ENCODE results near the gene ZMYM2. TPM values are rescaled to one million over a fixed set of nuclear protein-coding genes. Genes with fewer than 3 reads are reported as not detected.

ZMYM2 gene
- total and polyA plus RNA-seq, 2 of the 13 experiments (the other 11 are each of a cell fraction or from before 2014, with no cell fraction given): 22.4 to 40.8 TPM

DNA sequence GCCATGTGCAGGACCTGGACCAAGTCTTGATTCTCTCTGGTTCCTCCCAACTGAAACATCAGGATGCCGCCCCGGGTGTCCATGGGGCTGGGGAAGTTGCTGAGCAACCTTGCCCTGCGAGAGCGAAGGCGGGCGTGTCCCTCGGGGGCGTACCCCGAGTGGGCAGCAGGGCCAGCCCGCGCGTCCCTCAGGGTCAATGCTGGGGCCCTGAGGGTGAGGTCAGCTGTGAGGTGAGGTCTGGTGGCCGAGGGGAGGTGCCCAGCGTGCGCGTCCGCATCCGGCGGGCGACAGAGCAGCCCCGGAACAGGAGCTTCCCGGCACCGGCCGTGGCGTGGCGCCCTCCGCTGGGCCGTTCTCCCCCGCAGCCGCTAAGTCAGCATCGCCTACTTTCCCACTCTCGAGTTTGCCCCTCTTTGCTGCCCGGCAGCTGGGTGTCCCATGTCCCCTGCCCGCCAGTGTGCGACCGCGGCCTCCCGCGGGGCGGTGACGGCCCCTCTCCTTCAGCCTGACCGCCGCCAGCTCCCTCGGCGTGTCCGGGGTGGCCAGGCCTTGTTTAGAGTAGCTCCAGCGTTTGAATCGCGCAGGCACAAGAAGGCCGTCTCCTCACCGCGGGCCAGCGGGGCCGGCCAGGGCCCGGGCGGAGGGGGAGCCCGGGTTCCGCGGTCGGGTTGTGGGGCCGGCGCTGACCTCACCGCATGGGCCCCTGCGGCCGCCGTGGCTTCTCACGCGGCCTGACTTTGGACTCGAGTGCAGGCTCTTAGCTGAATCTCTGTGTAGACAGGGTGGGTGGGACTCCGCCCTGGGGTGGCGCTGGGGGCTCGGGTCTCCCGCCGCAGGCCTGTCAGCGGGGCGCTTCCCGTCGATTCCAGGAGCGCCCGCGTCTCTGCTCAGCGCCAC lies 169.3 kb downstream of the ZMYM2 start (continued):
- no peak for TF ChIP-seq LCORL (IDR thresholded peaks at IDR 0.05)
- peak; percentile 75 for TF ChIP-seq LCORL (CRISPR knock-in tag; IDR thresholded peaks at IDR 0.05)
- TF ChIP-seq, protein P1, sequence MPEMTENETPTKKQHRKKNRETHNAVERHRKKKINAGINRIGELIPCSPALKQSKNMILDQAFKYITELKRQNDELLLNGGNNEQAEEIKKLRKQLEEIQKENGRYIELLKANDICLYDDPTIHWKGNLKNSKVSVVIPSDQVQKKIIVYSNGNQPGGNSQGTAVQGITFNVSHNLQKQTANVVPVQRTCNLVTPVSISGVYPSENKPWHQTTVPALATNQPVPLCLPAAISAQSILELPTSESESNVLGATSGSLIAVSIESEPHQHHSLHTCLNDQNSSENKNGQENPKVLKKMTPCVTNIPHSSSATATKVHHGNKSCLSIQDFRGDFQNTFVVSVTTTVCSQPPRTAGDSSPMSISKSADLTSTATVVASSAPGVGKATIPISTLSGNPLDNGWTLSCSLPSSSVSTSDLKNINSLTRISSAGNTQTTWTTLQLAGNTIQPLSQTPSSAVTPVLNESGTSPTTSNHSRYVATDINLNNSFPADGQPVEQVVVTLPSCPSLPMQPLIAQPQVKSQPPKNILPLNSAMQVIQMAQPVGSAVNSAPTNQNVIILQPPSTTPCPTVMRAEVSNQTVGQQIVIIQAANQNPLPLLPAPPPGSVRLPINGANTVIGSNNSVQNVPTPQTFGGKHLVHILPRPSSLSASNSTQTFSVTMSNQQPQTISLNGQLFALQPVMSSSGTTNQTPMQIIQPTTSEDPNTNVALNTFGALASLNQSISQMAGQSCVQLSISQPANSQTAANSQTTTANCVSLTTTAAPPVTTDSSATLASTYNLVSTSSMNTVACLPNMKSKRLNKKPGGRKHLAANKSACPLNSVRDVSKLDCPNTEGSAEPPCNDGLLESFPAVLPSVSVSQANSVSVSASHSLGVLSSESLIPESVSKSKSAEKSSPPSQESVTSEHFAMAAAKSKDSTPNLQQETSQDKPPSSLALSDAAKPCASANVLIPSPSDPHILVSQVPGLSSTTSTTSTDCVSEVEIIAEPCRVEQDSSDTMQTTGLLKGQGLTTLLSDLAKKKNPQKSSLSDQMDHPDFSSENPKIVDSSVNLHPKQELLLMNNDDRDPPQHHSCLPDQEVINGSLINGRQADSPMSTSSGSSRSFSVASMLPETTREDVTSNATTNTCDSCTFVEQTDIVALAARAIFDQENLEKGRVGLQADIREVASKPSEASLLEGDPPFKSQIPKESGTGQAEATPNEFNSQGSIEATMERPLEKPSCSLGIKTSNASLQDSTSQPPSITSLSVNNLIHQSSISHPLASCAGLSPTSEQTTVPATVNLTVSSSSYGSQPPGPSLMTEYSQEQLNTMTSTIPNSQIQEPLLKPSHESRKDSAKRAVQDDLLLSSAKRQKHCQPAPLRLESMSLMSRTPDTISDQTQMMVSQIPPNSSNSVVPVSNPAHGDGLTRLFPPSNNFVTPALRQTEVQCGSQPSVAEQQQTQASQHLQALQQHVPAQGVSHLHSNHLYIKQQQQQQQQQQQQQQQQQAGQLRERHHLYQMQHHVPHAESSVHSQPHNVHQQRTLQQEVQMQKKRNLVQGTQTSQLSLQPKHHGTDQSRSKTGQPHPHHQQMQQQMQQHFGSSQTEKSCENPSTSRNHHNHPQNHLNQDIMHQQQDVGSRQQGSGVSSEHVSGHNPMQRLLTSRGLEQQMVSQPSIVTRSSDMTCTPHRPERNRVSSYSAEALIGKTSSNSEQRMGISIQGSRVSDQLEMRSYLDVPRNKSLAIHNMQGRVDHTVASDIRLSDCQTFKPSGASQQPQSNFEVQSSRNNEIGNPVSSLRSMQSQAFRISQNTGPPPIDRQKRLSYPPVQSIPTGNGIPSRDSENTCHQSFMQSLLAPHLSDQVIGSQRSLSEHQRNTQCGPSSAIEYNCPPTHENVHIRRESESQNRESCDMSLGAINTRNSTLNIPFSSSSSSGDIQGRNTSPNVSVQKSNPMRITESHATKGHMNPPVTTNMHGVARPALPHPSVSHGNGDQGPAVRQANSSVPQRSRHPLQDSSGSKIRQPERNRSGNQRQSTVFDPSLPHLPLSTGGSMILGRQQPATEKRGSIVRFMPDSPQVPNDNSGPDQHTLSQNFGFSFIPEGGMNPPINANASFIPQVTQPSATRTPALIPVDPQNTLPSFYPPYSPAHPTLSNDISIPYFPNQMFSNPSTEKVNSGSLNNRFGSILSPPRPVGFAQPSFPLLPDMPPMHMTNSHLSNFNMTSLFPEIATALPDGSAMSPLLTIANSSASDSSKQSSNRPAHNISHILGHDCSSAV (CRISPR knock-in tag; IDR thresholded peaks at IDR 0.05; ENCODE audit: borderline replicate concordance): no peak
- TF ChIP-seq ZNF33B (CRISPR knock-in tag; IDR thresholded peaks at IDR 0.05): 0 out of 2 replicates have a peak, but pooled peaks have one; percentile 76
- no peak for TF ChIP-seq PTBP1 (IDR thresholded peaks at IDR 0.05; ENCODE audit: low read depth, low read length, poor library complexity, severe bottlenecking)
- TF ChIP-seq, protein P2, sequence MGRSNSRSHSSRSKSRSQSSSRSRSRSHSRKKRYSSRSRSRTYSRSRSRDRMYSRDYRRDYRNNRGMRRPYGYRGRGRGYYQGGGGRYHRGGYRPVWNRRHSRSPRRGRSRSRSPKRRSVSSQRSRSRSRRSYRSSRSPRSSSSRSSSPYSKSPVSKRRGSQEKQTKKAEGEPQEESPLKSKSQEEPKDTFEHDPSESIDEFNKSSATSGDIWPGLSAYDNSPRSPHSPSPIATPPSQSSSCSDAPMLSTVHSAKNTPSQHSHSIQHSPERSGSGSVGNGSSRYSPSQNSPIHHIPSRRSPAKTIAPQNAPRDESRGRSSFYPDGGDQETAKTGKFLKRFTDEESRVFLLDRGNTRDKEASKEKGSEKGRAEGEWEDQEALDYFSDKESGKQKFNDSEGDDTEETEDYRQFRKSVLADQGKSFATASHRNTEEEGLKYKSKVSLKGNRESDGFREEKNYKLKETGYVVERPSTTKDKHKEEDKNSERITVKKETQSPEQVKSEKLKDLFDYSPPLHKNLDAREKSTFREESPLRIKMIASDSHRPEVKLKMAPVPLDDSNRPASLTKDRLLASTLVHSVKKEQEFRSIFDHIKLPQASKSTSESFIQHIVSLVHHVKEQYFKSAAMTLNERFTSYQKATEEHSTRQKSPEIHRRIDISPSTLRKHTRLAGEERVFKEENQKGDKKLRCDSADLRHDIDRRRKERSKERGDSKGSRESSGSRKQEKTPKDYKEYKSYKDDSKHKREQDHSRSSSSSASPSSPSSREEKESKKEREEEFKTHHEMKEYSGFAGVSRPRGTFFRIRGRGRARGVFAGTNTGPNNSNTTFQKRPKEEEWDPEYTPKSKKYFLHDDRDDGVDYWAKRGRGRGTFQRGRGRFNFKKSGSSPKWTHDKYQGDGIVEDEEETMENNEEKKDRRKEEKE (IDR thresholded peaks at IDR 0.05): no peak
- peak; percentile 54 for TF ChIP-seq KAT8 (CRISPR knock-in tag; IDR thresholded peaks at IDR 0.05)
- TF ChIP-seq HNRNPLL (IDR thresholded peaks at IDR 0.05; ENCODE audit: low read depth, low read length, poor library complexity, severe bottlenecking): peak; percentile 87
- TF ChIP-seq STAT5B (CRISPR knock-in tag; IDR thresholded peaks at IDR 0.05): no peak
- peak; percentile 69; the same call in 1 of the 2 replicates for TF ChIP-seq ZNF772 (CRISPR knock-in tag; IDR thresholded peaks at IDR 0.05)
- TF ChIP-seq ZNF644 (CRISPR knock-in tag; IDR thresholded peaks at IDR 0.05; ENCODE audit: low read depth): no peak
- TF ChIP-seq, protein P3, sequence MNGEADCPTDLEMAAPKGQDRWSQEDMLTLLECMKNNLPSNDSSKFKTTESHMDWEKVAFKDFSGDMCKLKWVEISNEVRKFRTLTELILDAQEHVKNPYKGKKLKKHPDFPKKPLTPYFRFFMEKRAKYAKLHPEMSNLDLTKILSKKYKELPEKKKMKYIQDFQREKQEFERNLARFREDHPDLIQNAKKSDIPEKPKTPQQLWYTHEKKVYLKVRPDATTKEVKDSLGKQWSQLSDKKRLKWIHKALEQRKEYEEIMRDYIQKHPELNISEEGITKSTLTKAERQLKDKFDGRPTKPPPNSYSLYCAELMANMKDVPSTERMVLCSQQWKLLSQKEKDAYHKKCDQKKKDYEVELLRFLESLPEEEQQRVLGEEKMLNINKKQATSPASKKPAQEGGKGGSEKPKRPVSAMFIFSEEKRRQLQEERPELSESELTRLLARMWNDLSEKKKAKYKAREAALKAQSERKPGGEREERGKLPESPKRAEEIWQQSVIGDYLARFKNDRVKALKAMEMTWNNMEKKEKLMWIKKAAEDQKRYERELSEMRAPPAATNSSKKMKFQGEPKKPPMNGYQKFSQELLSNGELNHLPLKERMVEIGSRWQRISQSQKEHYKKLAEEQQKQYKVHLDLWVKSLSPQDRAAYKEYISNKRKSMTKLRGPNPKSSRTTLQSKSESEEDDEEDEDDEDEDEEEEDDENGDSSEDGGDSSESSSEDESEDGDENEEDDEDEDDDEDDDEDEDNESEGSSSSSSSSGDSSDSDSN (CRISPR knock-in tag; IDR thresholded peaks at IDR 0.05): peak; percentile 98
- no peak for TF ChIP-seq NKX3-1 (CRISPR knock-in tag; IDR thresholded peaks at IDR 0.05)
- TF ChIP-seq ZNF143 (CRISPR knock-in tag; IDR thresholded peaks at IDR 0.05): no peak
